Measurements from ENCODE around the gene LSM2.
A peak's percentile ranks its signal among the peaks of the same experiment; 100 is the strongest.
"Not testable (repeated sequence)": the region's sequence is repeated elsewhere in the genome, so short reads cannot be mapped to it uniquely, and the experiment has no call there.

Gene LSM2

GRCh38 chr6:31827286-31828079 is 20.7 kb upstream of the LSM2 start, which contains the start of gene HSPA1B:
Gene HSPA1B, plus strand, starts transcription at chr6:31827738. Its CDS starts 213 bp downstream, at chr6:31827951.
- DNase-seq (ENCODE audit: low read depth in 1 of 2, low spot score in 1 of 2): peak; percentile 74 to 94

DNA sequence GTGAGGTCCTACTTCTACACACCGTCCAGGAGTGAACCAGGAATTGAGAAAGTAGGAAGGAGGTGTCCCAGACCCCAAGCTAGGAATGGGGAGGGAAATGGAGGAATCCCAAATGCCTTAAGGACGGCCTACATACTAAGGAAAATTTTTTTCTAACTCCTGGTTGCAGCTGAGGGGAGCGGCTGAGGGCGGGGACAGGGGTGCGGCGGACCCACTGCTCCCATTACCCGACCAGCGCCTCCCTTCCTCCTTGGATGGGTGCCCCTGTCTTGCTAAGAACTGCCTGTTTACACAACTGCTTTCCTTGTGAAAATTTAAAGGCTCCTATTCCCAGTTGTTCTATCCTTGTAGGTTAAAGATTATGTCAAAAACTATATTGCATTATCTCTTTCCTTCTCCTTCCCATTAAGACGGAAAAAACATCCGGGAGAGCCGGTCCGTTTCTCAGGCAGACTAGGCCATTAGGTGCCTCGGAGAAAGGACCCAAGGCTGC is 20.1 kb upstream of the LSM2 start:
- DNase-seq (ENCODE audit: low read depth in 1 of 2, low spot score in 1 of 2): no peak

- DNase-seq (ENCODE audit: low read depth in 1 of 2, low spot score in 1 of 2): no peak
Observed at GRCh38 chr6:31825553-31825952, 18.8 kb upstream of the LSM2 start.

DNA sequence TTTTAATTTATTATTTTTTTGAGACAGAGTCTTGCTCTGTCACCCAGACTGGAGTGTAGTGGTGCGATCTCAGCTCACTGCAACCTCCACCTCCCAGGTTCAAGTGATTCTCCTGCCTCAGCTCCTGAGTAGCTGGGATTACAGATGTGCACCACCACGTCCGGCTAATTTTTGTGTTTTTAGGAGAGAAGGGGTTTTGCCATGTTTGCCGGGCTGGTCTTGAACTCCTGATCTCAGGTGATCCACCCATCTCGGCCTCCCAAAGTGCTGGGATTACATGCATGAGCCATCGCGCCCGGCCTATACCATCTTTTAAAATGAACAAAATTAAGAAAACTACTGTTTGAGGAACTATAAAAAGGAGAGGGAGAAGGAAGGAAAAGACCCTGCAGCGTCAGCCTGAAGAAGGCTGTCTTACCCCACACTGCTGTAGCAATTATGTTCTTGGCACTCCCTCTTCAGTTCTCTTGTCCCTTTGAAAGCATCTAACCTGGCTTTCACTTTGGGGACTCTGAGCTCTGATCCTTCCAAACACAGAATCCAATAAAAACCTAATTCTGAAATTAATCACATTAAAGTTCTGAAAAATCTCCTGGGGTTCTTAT is 16.9 kb upstream of the LSM2 start:
- DNase-seq (ENCODE audit: low read depth in 1 of 2, low spot score in 1 of 2): not testable (repeated sequence)

GRCh38 chr6:31822036-31822821 is 15.5 kb upstream of the LSM2 start:
- peak in 1 of 2 donors; percentile 57 for DNase-seq (ENCODE audit: low read depth in 1 of 2, low spot score in 1 of 2)

DNA sequence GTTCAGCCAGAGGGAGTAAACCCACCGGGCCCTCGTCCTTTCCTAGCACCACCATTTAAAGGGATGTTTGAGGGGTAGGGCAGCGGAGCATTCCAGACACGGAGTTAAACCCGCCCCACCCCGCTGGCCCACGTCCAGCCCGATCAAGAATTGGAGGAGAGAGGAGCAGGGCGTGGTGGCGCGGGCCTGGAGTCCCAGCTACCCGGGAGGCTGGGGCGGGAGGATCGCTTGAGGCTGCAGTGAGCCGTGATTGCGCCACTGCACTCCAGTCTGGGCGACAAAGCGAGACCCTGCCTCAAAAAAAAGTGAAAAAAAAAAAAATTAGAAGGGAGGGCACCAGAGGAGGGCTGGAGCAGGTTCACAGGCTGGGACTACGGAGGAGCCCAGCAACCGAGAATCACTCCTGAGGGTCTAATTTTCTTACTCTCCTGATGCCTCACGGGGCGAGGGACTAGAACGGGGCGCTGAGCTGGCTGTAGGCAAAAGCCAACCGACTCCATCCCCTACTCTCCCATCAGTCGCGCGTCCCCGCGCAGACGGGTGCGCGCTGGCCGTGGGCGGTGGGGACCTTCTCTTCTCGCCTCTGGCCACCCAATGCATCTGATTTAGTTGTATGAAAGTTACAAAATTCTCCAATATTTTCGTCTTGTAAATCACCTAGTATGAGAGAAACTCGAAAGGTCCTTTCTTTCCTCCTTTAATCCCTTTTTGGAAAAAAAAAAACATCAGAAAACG is 14.7 kb upstream of the LSM2 start:
- peak in 1 of 2 donors; percentile 61 for DNase-seq (ENCODE audit: low read depth in 1 of 2, low spot score in 1 of 2)

DNA sequence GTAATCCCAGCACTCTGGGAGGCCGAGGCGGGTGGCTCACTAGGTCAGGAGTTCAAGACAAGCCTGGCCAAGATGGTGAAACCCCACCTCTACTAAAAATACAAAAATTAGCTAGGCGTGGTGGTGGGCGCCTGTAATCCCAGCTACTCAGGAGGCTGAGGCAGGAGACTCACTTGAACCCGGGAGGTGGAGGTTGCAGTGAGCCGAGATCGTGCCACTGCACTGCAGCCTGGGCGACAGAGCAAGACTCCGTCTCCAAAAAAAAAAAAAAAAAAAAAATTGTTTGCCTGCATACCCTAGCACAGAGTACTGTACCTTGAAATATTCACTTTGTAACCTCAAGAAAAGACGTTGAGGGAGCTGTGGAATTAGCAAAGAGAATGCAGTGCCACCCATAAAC is 13.6 kb upstream of the LSM2 start:
- DNase-seq (ENCODE audit: low read depth in 1 of 2, low spot score in 1 of 2): not testable (repeated sequence)

DNA sequence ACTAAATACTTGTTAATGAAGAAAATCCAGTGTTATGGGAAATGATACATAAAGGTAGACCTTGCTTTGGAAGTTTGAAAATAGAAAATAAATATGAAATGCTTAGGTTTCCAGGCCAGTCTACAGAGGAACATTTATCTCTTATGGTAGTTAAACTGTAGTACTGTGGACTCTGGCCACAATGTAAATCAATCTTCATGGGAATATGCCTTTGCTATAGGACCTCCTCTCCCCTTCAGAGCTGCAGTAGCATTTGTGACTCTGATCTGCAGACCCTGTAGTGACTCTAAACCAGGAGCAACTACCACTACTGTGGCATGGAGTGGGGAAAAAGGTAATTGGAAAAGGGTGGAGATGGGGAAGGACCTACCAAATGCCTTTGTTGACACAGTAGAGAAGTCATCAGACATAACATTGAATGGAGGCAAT is 13.1 kb upstream of the LSM2 start:
- no peak for DNase-seq (ENCODE audit: low read depth in 1 of 2, low spot score in 1 of 2)

GRCh38 chr6:31817929-31818511 is 11.3 kb upstream of the LSM2 start:
- DNase-seq (ENCODE audit: low read depth in 1 of 2, low spot score in 1 of 2): not testable (repeated sequence)

GRCh38 chr6:31817133-31817928 is 10.6 kb upstream of the LSM2 start:
- DNase-seq (ENCODE audit: low read depth in 1 of 2, low spot score in 1 of 2): not testable (repeated sequence)

DNA sequence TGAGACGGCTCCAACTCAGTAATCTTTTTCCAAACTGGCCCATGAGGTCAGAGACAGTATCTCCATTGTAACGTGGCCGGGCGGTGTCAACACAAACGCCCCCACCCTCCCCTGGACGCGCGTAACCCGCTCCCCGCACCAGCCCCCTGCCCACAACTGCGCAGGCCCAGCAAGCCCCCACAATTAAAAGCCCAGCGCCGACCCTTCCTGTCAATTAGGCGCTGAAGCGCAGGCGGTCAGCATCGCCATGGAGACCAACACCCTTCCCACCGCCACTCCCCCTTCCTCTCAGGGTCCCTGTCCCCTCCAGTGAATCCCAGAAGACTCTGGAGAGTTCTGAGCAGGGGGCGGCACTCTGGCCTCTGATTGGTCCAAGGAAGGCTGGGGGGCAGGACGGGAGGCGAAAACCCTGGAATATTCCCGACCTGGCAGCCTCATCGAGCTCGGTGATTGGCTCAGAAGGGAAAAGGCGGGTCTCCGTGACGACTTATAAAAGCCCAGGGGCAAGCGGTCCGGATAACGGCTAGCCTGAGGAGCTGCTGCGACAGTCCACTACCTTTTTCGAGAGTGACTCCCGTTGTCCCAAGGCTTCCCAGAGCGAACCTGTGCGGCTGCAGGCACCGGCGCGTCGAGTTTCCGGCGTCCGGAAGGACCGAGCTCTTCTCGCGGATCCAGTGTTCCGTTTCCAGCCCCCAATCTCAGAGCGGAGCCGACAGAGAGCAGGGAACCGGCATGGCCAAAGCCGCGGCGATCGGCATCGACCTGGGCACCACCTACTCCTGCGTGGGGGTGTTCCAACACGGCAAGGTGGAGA is 8.5 kb upstream of the LSM2 start, which contains the start of the genes HSPA1A and HSPA1L:
TSS of gene HSPA1A (plus strand) at position 519 of the 814 bp plus-strand sequence. CDS start at position 733, 214 bp downstream.
TSS of gene HSPA1L (minus strand) at position 259 of the 814 bp plus-strand sequence. CDS start 3,311 bp downstream, outside the sequence.
- DNase-seq (ENCODE audit: low read depth in 1 of 2, low spot score in 1 of 2): peak in 1 of 2 donors; percentile 57

GRCh38 chr6:31814677-31815024 is 7.9 kb upstream of the LSM2 start:
- DNase-seq (ENCODE audit: low read depth in 1 of 2, low spot score in 1 of 2): peak in 1 of 2 donors; percentile 65

DNA sequence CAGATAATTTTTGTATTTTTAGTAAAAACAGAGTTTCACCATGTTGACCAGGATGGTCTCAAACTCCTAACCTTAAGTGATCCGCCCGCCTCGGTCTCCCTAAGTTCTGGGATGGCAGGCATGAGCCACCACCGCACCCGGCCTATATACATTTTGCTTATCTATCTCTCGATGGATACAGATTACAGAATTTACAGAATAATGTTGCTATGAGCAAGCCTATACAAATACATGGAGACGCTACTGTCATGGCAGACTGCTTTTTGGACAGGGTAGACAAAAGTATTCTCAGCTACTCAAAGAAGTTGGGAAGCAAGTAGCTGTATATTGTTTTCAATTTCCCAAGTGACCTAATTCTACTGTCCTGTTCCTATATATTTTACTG is 6.7 kb upstream of the LSM2 start:
- no peak for DNase-seq (ENCODE audit: low read depth in 1 of 2, low spot score in 1 of 2)

DNA sequence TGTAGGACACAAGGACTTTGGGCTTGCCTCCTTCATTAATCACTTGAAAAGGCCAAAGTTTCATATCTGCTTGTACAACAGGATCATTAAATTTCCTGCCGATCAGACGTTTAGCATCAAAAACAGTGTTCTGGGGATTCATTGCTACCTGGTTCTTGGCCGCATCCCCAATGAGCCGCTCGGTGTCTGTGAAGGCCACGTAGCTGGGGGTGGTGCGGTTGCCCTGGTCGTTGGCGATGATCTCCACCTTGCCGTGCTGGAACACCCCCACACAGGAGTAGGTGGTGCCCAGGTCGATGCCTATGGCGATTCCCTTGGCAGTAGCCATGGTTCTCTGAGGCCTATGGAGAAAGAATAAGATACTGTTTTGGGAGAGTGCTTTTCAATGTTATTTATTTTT is 4.9 kb upstream of the LSM2 start:
- no peak for DNase-seq (ENCODE audit: low read depth in 1 of 2, low spot score in 1 of 2)

- not testable (repeated sequence) for DNase-seq (ENCODE audit: low read depth in 1 of 2, low spot score in 1 of 2)
Observed at GRCh38 chr6:31808599-31808998, 1.8 kb upstream of the LSM2 start.

- no peak for DNase-seq (ENCODE audit: low read depth in 1 of 2, low spot score in 1 of 2)
Observed at GRCh38 chr6:31805939-31806469, 762 bp downstream of the LSM2 start.

DNA sequence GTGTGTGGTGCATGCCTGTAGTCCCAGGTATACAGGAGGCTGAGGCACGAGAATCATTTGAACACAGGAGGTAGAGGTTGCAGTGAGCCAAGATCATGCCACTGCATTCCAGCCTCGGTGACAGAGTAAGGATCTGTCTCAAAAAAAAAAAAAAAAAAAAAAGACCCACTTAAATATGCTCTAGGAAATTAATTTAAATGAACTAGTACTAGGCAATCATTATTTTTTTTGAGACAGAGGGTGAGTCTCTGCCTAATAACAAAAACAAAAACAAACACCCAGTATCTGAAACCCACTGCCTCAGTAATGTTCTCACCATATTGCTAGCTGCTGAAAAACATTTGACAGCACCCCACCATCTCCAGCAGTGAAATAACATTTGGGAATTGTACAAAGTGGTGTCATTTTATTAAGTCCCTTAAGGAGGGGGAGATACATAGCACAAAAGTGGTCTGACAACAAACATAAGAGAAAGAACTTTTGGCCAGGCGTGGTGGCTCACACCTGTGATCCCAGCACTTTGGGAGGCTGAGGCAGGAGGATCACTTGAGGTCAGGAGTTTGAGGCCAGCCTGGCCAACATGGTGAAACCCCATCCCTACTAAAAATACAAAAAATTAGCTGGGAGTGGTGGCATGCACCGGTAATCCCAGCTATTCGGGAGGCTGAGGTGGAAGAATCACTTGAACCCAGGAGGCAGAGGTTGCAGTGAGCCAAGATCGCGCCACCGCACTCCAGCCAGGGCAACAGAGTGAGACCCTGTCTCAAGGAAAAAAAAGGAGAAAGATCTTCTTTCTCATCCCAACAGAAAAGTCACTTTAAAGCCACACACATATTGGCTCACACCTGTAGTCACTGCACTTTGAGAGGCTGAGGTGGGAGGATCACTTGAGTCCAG is 5.5 kb downstream of the LSM2 start:
- DNase-seq (ENCODE audit: low read depth in 1 of 2, low spot score in 1 of 2): not testable (repeated sequence)
